ENCODE results near the gene LCNL1.

The LCNL1 gene

GRCh38 chr9:137034039-137034708 is 51.4 kb downstream of the LCNL1 start:
- Histone ChIP-seq H3K9me3 (ENCODE audit: severe bottlenecking) (no peaks in the 10 kb centered on the region), H3K27ac (no peak overlapping the region), H3K27me3 (ENCODE audit: insufficient read depth, low read depth, severe bottlenecking) (no peaks in the 10 kb centered on the region), H3K4me3 (ENCODE audit: low read depth, low read length) (no peak overlapping the region), H3K36me3 (peaks cover 11% of the 10 kb centered on the region)
- no peak for DNase-seq
- TF ChIP-seq CTCF (IDR thresholded peaks at IDR 0.05; ENCODE audit: low read depth, low read length), result no peak

- H3K27me3 ChIP-seq (ENCODE audit: insufficient read depth, low read depth, severe bottlenecking), result no peaks in the 10 kb centered on the region
These were observed 52.1 kb downstream of the LCNL1 start for GRCh38 chr9:137034709-137035506.

More at GRCh38 chr9:137034709-137035506, 52.1 kb downstream of the LCNL1 start:
- Histone ChIP-seq H3K4me3 (ENCODE audit: low read depth, low read length) (peak overlapping the region; percentile 9; the same call in 1 of the 2 replicates), H3K27ac (no peak overlapping the region), H3K9me3 (ENCODE audit: severe bottlenecking) (no peaks in the 10 kb centered on the region), H3K36me3 (peaks cover 18% of the 10 kb centered on the region)
- peak; percentile 90 for DNase-seq
- peak; percentile 96 for TF ChIP-seq CTCF (IDR thresholded peaks at IDR 0.05; ENCODE audit: low read depth, low read length)

All from WERI-Rb-1 (cell line).